GM12878 (cell line): ENCODE data around the gene THRAP3.

Source experiments
- CTCF ChIP-seq, 3 experiments: IDR thresholded peaks in 2 of 3; conservative IDR thresholded peaks in 1 of 3; 2 replicates each; pipeline ENCODE4 v1.5.1; 2011; ENCODE audit warnings: low read depth in 3 of 3, low read length in 3 of 3, mild to moderate bottlenecking in 3 of 3, control low read depth in 2 of 3, moderate library complexity in 2 of 3, inconsistent platforms in 1 of 3, mixed read lengths in 1 of 3; ENCODE audit not compliant: control insufficient read depth in 2 of 3, insufficient read depth in 1 of 3; ENCODE audit errors: extremely low read depth in 1 of 3
- FOXM1 ChIP-seq: IDR thresholded peaks from 2 replicates; pipeline ENCODE4 v1.6.1; 2012; ENCODE audit warnings: low read depth, mild to moderate bottlenecking, inconsistent platforms, low read length, moderate library complexity
- NFYB ChIP-seq: IDR thresholded peaks from 2 replicates; pipeline ENCODE4 v1.6.1; 2011; ENCODE audit warnings: low read depth, mild to moderate bottlenecking, low read length, improper control_type of control experiment, moderate library complexity; ENCODE audit not compliant: insufficient read depth
- POLR2AphosphoS2 ChIP-seq: IDR thresholded peaks from 2 replicates; pipeline ENCODE4 v1.6.1; 2011; ENCODE audit warnings: low read depth, mild to moderate bottlenecking, low read length, improper control_type of control experiment, moderate library complexity
- SMC3 ChIP-seq: IDR thresholded peaks from 2 replicates; pipeline ENCODE4 v1.6.1; 2011; ENCODE audit warnings: low read length, improper control_type of control experiment, borderline replicate concordance
- USF1 ChIP-seq: IDR thresholded peaks from 2 replicates; pipeline ENCODE4 v1.6.1; 2011; ENCODE audit warnings: borderline replicate concordance, low read depth, mild to moderate bottlenecking, moderate library complexity, mixed read lengths, low read length; ENCODE audit not compliant: insufficient read depth; ENCODE audit errors: extremely low read length

- TF ChIP-seq SMC3, result no peak
- TF ChIP-seq CTCF (IDR thresholded peaks at IDR 0.05 in 2 of 3, conservative IDR thresholded peaks at IDR 0.05 in 1 of 3; ENCODE audit: control insufficient read depth in 2 of 3, extremely low read depth in 1 of 3, insufficient read depth in 1 of 3, low read depth in 3 of 3, low read length in 3 of 3), result no peak
- no peak for TF ChIP-seq USF1
- TF ChIP-seq POLR2AphosphoS2, result peak; percentile 75
- TF ChIP-seq FOXM1, result no peak
- TF ChIP-seq NFYB, result peak; percentile 92
Measured at GRCh38 chr1:36306902-36307456, 82.7 kb downstream of the THRAP3 start.
